GM19023 (cell line): ENCODE results near the gene TSHB.
"Not testable (repeated sequence)": the region's sequence is repeated elsewhere in the genome, so short reads cannot be mapped to it uniquely, and the experiment has no call there.

Experiments
- ATAC-seq: cut with Tn5 transposase; IDR thresholded peaks from one replicate; pipeline ENCODE4 v1.9.1; 2021; ENCODE audit warnings: mild to moderate bottlenecking, moderate library complexity; ENCODE audit not compliant: unreplicated experiment

The TSHB gene

GRCh38 chr1:115029526-115029925 is at the start of gene TSHB:
Gene TSHB (plus strand): TSS chr1:115029826. CDS start chr1:115033363, 3,537 bp downstream.
- no peak for ATAC-seq

DNA sequence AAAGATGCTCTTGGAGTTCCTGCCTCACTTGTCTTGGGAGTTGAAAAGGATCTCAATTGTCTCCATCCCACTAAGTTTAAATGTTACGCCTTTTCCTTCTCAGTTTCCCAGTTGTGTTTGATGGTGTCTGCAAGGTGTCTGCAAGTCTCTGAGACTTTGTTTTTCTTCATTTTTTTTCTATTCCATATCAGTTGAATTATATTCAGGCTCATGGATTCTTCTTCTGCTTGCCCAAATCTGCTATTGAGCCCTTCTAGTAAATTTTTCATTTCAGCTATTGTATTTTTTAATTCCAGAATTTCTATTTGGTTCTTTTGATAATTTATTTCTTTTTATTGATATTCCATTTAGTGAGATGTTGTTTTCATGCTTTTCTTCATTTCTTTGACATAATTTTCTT is 47.4 kb upstream of the TSHB start:
- ATAC-seq = no peak

DNA sequence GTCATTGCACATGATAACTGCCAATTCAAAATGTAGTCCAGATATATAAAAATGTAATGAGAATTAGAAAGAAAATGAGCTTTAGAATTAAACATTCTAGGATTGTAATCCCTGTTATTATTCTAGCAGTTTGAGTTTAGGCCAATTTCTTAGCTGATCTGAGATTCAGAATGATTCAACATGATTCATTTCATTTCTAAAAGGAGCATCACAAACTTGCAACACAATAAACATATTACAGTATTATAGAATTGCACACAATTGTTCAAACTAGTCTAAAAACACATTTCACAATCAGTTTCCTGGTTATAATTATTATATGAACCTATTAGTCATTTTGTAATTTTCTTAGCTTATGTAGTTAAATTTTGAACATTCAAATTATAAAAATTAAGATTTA is 43.3 kb upstream of the TSHB start:
- ATAC-seq = no peak

GRCh38 chr1:114988095-114988494 is 41.5 kb upstream of the TSHB start:
- no peak for ATAC-seq

- no peak for ATAC-seq
Measured at GRCh38 chr1:114997510-114998289, 31.9 kb upstream of the TSHB start.

DNA sequence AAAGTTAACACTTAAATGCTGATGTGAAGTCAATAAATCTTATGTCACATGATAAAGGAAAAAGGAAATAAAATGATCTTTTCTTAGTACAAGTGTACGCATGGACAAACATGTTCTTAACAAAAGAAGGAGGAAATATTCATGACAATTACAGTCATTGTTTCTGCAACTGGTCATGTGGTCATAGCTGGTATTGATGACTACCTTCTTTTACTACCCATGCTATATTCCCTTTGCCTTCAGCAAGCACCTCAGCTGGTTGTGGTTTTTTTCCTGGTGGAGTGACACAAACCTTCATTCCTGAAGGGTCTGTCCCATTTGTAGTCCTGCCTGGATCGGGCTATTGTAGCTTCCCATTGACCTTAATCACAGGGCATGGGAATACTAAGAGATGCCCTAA is 23.4 kb upstream of the TSHB start:
- ATAC-seq = no peak

GRCh38 chr1:115012006-115012405 is 17.6 kb upstream of the TSHB start:
- no peak for ATAC-seq

DNA sequence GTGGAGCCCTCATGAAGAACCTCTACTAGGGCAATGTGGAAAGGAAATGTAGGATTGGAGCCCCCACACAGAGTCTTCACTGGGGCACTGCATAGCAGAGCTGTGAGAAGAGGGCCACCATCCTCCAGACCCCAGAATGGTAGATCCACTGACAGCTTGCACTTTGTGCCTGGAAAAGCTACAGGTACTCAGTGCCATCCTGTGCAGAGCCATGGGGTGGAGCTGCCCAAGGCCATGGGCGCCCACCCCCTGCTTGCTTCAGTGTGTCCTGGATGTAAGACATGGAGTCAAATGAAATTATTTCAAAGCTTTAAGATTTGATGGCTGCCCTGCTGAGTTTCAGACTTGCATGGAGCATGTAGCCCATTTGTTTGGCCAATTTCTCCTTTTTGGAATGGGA is 17.2 kb upstream of the TSHB start:
- no peak for ATAC-seq

GRCh38 chr1:115013792-115014191 is 15.8 kb upstream of the TSHB start:
- no peak for ATAC-seq

GRCh38 chr1:115019549-115019948 is 10.1 kb upstream of the TSHB start:
- ATAC-seq = not testable (repeated sequence)

GRCh38 chr1:115021145-115021544 is 8.5 kb upstream of the TSHB start:
- ATAC-seq = no peak

DNA sequence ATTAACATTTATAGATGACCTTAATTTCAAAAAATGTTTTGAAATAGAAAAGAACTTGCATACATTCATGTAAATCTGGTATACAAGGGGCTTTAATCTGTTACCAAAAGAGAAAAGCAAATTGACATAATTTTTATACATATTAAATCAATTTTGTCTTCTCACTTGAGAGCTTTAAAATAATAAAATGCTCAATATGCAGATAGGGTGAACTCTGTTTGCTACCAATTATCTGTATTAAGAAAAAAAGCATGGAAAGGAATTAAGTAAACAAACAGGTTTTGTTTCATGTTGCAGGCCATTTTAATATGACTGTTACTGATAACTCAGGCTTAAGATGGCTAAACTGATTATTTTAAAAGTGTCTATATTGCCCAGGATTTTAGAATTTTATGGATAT is 6.0 kb upstream of the TSHB start:
- no peak for ATAC-seq

DNA sequence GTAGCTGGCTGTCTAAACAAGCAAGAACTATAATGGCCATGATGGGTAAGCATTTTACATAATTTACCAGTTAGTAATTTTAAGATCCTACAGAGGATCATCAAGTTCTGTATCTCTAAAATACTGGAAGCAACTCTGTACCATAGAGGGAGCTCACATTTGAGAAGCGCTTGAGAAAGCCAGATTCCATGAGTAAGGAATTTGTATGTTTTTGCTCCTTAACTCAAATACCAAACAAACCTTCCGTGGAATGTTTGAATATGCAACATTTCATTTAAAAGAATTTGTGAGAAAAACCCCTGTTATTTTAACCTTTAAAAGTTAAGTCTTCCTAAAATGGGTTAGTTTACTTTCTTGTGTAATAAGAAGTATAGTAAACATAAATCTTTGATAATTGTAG is 2.0 kb downstream of the TSHB start:
- ATAC-seq = no peak

GRCh38 chr1:115035652-115036051 is 6.0 kb downstream of the TSHB start:
- ATAC-seq = no peak

GRCh38 chr1:115036814-115037507 is 7.3 kb downstream of the TSHB start:
- no peak for ATAC-seq

DNA sequence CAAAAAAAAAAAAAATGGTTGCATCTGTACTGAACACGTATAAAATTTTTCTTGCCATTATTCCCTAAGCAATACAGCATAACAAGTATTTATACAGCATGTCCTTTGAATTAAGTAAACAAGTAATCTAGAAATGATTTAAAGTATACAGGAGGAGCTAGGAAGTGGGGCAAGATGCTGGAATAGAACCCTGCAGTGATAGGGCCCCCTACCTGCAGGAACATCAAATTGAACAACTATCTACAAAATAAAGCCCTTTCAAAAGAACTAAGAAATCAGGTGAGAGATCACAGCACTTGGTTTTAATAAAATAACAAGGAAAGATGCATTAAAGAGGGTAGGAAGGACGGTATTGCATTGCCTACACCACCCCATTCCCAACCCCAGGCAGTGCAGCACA is 10.9 kb downstream of the TSHB start:
- ATAC-seq = no peak

- no peak for ATAC-seq
Measured at GRCh38 chr1:115041654-115042053, 12.0 kb downstream of the TSHB start.

GRCh38 chr1:115046751-115047150 is 17.1 kb downstream of the TSHB start:
- ATAC-seq = no peak

- no peak for ATAC-seq
Measured at GRCh38 chr1:115051850-115052249, 22.2 kb downstream of the TSHB start.

GRCh38 chr1:115052454-115053083 is 22.9 kb downstream of the TSHB start:
- peak; percentile 76 for ATAC-seq

GRCh38 chr1:115056395-115056798 is 26.8 kb downstream of the TSHB start:
- no peak for ATAC-seq

DNA sequence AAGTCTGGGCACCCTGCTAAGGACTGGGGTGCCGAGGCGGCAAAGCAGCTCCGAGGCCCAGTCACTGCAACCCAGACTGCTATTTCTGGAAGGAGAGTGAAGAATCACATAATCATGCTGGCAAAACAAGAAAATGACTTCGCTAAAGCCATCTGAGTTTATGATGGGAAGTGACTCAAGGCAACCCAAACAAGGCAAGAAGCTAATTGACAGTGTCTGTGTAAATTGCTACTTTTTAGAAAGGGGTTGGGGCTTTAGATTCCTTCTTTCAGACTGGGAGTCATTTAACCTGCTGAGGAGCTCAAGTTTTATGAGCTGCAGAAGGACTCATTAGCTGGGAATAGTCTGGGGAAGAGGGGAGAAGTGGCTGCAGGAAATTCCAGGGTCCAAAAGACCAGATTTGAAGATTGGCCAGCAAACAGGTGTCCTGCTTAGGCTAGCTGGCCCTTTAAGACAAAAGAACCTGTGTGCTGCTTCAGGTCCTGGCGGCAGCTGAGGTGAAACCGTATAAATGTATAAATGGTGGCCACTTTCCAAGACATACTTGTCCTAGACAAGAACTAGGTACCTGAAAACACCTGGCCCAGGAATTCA is 28.1 kb downstream of the TSHB start:
- ATAC-seq = no peak
